Mesothelial cell of epicardium (in vitro differentiated cells): ENCODE measurements around the gene RALGPS1. TPM values are rescaled to one million over a fixed set of nuclear protein-coding genes. Genes with fewer than 3 reads are reported as not detected.

ENCODE experiments used
- DNase-seq, 2 experiments: peaks; one replicate each; pipeline ENCODE4 v3.0.0; 2021; ENCODE audit warnings: low spot score in 2 of 2; ENCODE audit not compliant: unreplicated experiment in 2 of 2
- H3K27ac Mint-ChIP-seq: 2 replicates; pipeline ENCODE4 v1.8.0; 2021; ENCODE audit warnings: mixed read lengths
- H3K27me3 Mint-ChIP-seq: 2 replicates; pipeline ENCODE4 v1.8.0; 2021; ENCODE audit warnings: low read depth, mixed read lengths
- H3K36me3 Mint-ChIP-seq: 2 replicates; pipeline ENCODE4 v1.8.0; 2021; ENCODE audit warnings: mixed read lengths
- H3K4me1 Mint-ChIP-seq: 2 replicates; pipeline ENCODE4 v1.8.0; 2021; ENCODE audit warnings: mixed read lengths
- H3K4me3 Mint-ChIP-seq: 2 replicates; pipeline ENCODE4 v1.8.0; 2021; ENCODE audit warnings: mild to moderate bottlenecking, moderate library complexity, mixed read lengths
- H3K9me3 Mint-ChIP-seq: 2 replicates; pipeline ENCODE4 v1.8.0; 2021; ENCODE audit warnings: mixed read lengths
- total RNA-seq: library from RNA; stranded (reverse); gene quantifications from 3 replicates; pipeline ENCODE4 v1.2.1, GENCODE V29; 2021
- TF ChIP-seq, protein P1 (sequence below): fragments of 200-600 bp; sonication (generic); IDR thresholded peaks from one replicate; pipeline ENCODE4 v1.5.0; 2021; ENCODE audit warnings: antibody characterized with exemption; ENCODE audit not compliant: unreplicated experiment

RALGPS1 gene
- total RNA-seq, 1 donor from 2014 or later: 25.6 TPM

DNA sequence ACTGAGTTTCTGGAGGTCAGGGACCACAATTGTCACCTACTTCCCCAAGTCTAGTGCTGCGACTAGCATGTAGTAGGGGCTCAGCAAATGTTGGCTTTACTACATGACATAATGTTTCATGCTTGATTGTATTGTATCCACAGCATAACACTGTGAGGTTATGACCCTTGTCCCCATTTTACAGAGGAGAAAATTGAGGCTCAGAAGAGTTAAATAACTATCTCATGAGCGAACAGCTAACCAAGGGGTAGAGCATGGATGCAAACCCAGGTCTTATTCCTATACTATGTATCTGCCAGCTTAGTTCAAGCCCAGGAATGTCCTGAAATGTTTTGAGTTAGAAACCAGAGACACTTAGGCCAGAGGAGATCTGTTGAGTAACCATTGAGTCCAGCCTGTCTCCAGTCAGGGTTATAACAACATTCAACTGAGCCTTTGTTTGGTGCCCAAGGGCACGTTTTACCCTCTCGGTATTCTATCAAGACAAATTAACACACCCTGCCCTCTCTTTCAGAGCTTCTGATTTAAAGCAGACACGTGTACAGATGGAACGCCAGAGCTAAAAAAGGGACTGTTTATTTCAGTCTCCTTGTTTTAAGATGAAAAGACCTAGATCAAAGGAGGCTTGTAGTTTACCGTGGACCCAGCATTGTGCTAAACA, 191.4 kb downstream of the RALGPS1 start:
- Mint-ChIP-seq H3K4me1 (no peaks in the 10 kb centered on the region), H3K36me3 (peaks cover 5% of the 10 kb centered on the region), H3K27me3 (no peaks in the 10 kb centered on the region), H3K4me3 (no peak overlapping the region), H3K9me3 (no peaks in the 10 kb centered on the region), H3K27ac (no peak overlapping the region)
- no peak for DNase-seq
- TF ChIP-seq, protein P1, sequence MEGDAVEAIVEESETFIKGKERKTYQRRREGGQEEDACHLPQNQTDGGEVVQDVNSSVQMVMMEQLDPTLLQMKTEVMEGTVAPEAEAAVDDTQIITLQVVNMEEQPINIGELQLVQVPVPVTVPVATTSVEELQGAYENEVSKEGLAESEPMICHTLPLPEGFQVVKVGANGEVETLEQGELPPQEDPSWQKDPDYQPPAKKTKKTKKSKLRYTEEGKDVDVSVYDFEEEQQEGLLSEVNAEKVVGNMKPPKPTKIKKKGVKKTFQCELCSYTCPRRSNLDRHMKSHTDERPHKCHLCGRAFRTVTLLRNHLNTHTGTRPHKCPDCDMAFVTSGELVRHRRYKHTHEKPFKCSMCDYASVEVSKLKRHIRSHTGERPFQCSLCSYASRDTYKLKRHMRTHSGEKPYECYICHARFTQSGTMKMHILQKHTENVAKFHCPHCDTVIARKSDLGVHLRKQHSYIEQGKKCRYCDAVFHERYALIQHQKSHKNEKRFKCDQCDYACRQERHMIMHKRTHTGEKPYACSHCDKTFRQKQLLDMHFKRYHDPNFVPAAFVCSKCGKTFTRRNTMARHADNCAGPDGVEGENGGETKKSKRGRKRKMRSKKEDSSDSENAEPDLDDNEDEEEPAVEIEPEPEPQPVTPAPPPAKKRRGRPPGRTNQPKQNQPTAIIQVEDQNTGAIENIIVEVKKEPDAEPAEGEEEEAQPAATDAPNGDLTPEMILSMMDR: no peak

DNA sequence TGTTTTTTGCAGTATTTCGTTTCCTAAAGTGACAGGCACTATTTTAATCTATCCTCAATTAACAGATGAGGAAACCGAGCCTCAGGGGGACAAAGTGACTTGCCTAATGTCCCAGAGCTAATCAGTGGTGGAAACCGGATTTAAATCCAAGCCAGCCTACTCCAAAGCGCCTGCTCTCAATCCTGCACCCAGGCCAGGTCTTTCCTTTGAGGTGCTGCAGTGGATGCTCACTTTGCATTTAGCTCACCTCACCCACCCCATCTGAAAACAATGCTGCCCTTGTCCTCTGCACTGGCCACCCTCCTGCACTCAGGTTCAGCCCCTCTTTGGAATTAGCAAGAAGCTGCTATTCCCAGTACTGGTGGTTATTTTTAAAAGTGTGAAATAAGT, 191.9 kb downstream of the RALGPS1 start:
- Mint-ChIP-seq H3K9me3 (no peaks in the 10 kb centered on the region), H3K36me3 (peaks cover 5% of the 10 kb centered on the region), H3K4me1 (no peaks in the 10 kb centered on the region), H3K27me3 (no peaks in the 10 kb centered on the region), H3K27ac (no peak overlapping the region), H3K4me3 (no peak overlapping the region)
- no peak for DNase-seq
- TF ChIP-seq, protein P1: no peak

DNA sequence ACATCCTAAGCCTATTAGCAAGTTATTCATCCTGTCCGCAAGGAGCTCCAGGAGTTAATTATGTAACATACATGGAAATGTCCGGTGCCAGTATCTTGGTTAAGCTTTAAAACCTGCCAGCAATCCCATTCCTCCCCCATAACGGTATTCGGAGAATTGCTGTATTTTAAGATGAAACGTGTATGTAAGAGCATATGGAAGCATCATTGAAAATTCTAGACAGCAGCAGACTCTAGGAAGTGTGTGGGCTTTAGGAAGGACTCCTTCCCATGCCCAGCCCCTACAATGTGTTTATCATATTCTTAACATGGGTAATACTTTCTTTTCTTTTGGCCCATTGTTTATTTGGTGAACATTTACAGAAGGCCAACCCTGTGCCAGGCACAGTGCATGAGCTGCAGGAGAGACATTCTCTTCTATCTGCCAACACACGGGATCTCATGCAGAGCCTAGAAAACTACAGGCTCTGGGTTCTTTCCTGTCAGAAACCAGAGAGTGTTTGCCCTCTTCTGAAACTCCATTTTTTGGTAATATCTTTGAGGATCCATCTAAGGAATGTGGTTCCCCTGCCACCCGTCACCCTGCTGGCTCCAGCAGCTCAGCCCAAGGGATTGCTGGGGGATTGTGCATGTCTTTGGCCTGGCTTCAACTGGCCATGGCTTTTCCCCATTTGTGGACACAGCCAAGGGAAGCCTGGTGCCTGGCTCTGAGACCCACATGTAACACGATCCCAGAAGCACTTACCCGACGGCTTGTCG, 192.8 kb downstream of the RALGPS1 start:
- peaks cover 5% of the 10 kb centered on the region for H3K36me3 Mint-ChIP-seq
- TF ChIP-seq, protein P1: no peak
- H3K27ac Mint-ChIP-seq: no peak overlapping the region
- no peaks in the 10 kb centered on the region for H3K9me3 Mint-ChIP-seq
- DNase-seq: no peak
- no peak overlapping the region for H3K4me3 Mint-ChIP-seq
- H3K27me3 Mint-ChIP-seq: no peaks in the 10 kb centered on the region
- no peaks in the 10 kb centered on the region for H3K4me1 Mint-ChIP-seq

DNA sequence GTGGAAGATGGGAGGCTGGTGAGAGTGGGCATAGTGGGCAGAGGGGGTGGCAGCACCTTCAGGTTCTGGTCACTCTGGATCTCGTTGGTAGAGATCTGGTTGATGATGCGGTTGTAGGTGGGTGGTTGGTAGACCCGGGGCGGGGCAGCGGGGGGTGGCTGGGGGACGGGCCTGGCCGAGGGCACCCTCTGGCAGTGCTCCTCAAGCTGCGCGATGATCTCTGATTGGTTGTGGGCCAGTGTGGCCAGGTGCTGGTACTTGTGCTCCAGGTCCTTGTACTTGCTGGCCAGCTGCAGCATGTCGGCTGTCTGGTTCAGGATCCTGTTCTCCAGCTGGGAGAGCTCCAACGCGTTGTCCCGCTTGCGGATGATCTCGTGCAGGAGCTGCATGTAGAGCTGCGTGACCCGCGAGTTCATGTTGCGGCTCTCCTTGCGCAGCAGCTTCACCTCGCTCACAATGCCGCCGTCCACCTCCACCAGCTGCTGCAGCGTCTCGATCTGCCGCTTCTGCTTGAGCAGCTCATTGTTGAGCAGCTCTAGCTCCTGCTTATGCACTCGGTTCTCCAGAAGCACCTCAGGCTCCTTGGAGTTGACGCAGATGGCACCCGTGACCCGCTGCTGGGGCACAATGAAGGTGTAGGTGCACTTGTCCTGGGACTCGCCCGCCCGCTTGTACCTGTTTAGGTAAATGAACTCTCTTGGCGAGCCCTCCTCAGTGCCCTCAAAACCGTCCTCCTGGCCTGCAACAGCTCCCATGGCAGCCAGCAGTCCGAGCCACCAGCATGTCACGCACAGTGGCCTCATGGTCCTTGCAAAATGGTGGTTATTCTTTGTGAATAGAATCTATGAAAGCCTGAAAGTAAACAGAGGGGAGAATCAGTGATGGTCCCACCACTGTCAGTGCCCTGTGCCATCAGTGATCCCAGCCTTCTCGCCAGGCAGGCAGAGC, 193.6 kb downstream of the RALGPS1 start:
- Mint-ChIP-seq H3K4me1 (no peaks in the 10 kb centered on the region), H3K4me3 (no peak overlapping the region), H3K27ac (no peak overlapping the region), H3K27me3 (no peaks in the 10 kb centered on the region), H3K36me3 (peaks cover 6% of the 10 kb centered on the region), H3K9me3 (no peaks in the 10 kb centered on the region)
- no peak for DNase-seq
- TF ChIP-seq, protein P1: no peak

DNA sequence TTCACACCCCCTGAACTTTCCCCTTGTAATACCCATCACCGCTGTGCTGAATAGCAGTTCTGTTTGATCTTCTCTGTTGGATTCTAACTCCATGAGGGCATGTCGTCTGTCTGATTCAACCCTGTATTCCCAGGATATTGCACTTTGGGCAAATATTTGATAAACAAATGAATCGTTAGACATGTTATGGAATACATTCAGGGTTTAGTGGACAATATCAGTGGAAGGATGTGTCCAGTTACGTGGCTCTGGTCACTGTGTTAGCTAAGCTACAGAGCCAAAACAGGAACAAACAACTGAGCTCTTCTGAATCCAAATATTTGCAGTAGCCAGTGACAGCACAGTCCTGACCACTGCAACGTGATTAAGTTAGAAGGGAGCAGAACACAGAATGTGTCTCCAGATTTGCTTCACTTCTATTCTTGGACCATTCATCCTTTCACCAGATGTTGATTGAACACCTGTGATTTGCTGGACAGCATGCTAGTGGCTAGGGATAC, 194.7 kb downstream of the RALGPS1 start:
- Mint-ChIP-seq H3K36me3 (peaks cover 6% of the 10 kb centered on the region), H3K9me3 (no peaks in the 10 kb centered on the region), H3K27ac (no peak overlapping the region), H3K27me3 (no peaks in the 10 kb centered on the region), H3K4me3 (no peak overlapping the region), H3K4me1 (no peaks in the 10 kb centered on the region)
- DNase-seq: no peak
- TF ChIP-seq, protein P1: no peak
